HG02840 (cell line): ENCODE measurements around the gene TUBB.

ENCODE experiments used
- ATAC-seq: cut with Tn5 transposase; IDR thresholded peaks from one replicate; pipeline ENCODE4 v1.9.1; 2021; ENCODE audit warnings: mild to moderate bottlenecking, moderate library complexity, moderate number of reproducible peaks; ENCODE audit not compliant: unreplicated experiment, low FRiP score

Gene TUBB

GRCh38 chr6:30686908-30687658, 33.1 kb upstream of the TUBB start:
- ATAC-seq = peak; percentile 42

GRCh38 chr6:30687659-30688431, 32.3 kb upstream of the TUBB start:
- ATAC-seq = no peak

- ATAC-seq = no peak
Measured at GRCh38 chr6:30688569-30688968, 31.6 kb upstream of the TUBB start.

- no peak for ATAC-seq
Measured at GRCh38 chr6:30689022-30689865, 30.9 kb upstream of the TUBB start.

- no peak for ATAC-seq
Measured at GRCh38 chr6:30689985-30690384, 30.2 kb upstream of the TUBB start.

- no peak for ATAC-seq
Measured at GRCh38 chr6:30690403-30691207, 29.5 kb upstream of the TUBB start, which contains the start of gene NRM. TSS of gene NRM (minus strand) at chr6:30690984. CDS start at chr6:30690974, 10 bp downstream.

- ATAC-seq = no peak
Measured at GRCh38 chr6:30691208-30691847, 28.8 kb upstream of the TUBB start.

GRCh38 chr6:30696432-30696831, 23.7 kb upstream of the TUBB start:
- no peak for ATAC-seq

- no peak for ATAC-seq
Measured at GRCh38 chr6:30700340-30700739, 19.8 kb upstream of the TUBB start.

GRCh38 chr6:30703011-30703410, 17.1 kb upstream of the TUBB start:
- ATAC-seq = no peak

GRCh38 chr6:30703821-30704220, 16.3 kb upstream of the TUBB start:
- no peak for ATAC-seq

GRCh38 chr6:30705620-30706019, 14.5 kb upstream of the TUBB start:
- no peak for ATAC-seq

- ATAC-seq = no peak
Measured at GRCh38 chr6:30707281-30707850, 12.8 kb upstream of the TUBB start.

- ATAC-seq = no peak
Measured at GRCh38 chr6:30709101-30709868, 10.9 kb upstream of the TUBB start.

- ATAC-seq = no peak
Measured at GRCh38 chr6:30711758-30712380, 8.3 kb upstream of the TUBB start.

- no peak for ATAC-seq
Measured at GRCh38 chr6:30712441-30712945, 7.7 kb upstream of the TUBB start.

GRCh38 chr6:30714263-30714662, 5.9 kb upstream of the TUBB start:
- no peak for ATAC-seq

GRCh38 chr6:30716879-30717128, 3.3 kb upstream of the TUBB start:
- ATAC-seq = no peak
